Upper lobe of right lung (tissue), 1 donor: ENCODE results near the gene GPC1. TPM values are rescaled to one million over a fixed set of nuclear protein-coding genes. Genes with fewer than 3 reads are reported as not detected.
A peak's percentile ranks its signal among the peaks of the same experiment; 100 is the strongest.

Source experiments
- ATAC-seq: fragments of 200-7000 bp; cut with Tn5 transposase; one replicate; pipeline ENCODE4 v1.9.1; 2020; ENCODE audit warnings: mild to moderate bottlenecking, moderate library complexity
- DNase-seq: peaks from one replicate; pipeline ENCODE4 v3.0.0-alpha.2; 2020
- H3K27ac ChIP-seq: fragments of 200-600 bp; one replicate; pipeline ENCODE4 v1.8.0; 2022
- H3K27me3 ChIP-seq: fragments of 200-600 bp; one replicate; pipeline ENCODE4 v1.8.0; 2022; ENCODE audit warnings: mild to moderate bottlenecking
- H3K36me3 ChIP-seq: fragments of 200-600 bp; one replicate; pipeline ENCODE4 v1.8.0; 2022
- H3K4me1 ChIP-seq: fragments of 200-600 bp; one replicate; pipeline ENCODE4 v1.8.0; 2022
- H3K4me3 ChIP-seq: fragments of 200-600 bp; one replicate; pipeline ENCODE4 v1.8.0; 2022; ENCODE audit warnings: mild to moderate bottlenecking
- H3K9me3 ChIP-seq: fragments of 200-600 bp; one replicate; pipeline ENCODE4 v1.8.0; 2022
- CTCF ChIP-seq: fragments of 200-600 bp; IDR thresholded peaks from one replicate; pipeline ENCODE4 v1.8.0; 2022; ENCODE audit warnings: antibody characterized with exemption
- intact Hi-C: fragments of 100-400 bp; cut with DNase I; formaldehyde crosslinking; loops from one replicate; pipeline ENCODE4 v1.11.0; 2022
- total RNA-seq: library from RNA; stranded (reverse); fragmentation: NEBNext Ultra II Directional; extraction: Animal tissue kit (Norgen Biotek cat#: 25700); gene quantifications from one replicate; pipeline ENCODE4 v1.2.1, GENCODE V29; 2021
- donor health status: DM: no; HTN: yes; CAD: no; lungs with severe emphysema.

The GPC1 gene
- total RNA-seq, 1 donor from 2014 or later, result 24.8 TPM

GRCh38 chr2:240392084-240392947 lies 43.1 kb upstream of the GPC1 start:
- H3K27ac ChIP-seq, result no peak overlapping the region
- TF ChIP-seq CTCF, result no peak
- DNase-seq, result peak; percentile 52
- H3K4me1 ChIP-seq, result peaks cover 2% of the 10 kb centered on the region
- no peaks in the 10 kb centered on the region for H3K27me3 ChIP-seq
- no peaks in the 10 kb centered on the region for H3K9me3 ChIP-seq
- no peak for ATAC-seq
- no peaks in the 10 kb centered on the region for H3K36me3 ChIP-seq
- intact Hi-C loops, result no loop called here
- no peak overlapping the region for H3K4me3 ChIP-seq

GRCh38 chr2:240392948-240393830 lies 42.3 kb upstream of the GPC1 start:
- no peaks in the 10 kb centered on the region for H3K36me3 ChIP-seq
- no peak for ATAC-seq
- H3K4me3 ChIP-seq, result no peak overlapping the region
- H3K27ac ChIP-seq, result no peak overlapping the region
- peak; percentile 60 for DNase-seq
- H3K27me3 ChIP-seq, result no peaks in the 10 kb centered on the region
- H3K4me1 ChIP-seq, result no peaks in the 10 kb centered on the region
- intact Hi-C loops, result no loop called here
- H3K9me3 ChIP-seq, result no peaks in the 10 kb centered on the region
- no peak for TF ChIP-seq CTCF

- DNase-seq (peak; percentile 51), ATAC-seq (no peak)
- intact Hi-C loops, result no loop called here
- Histone ChIP-seq H3K4me3 (no peak overlapping the region), H3K36me3 (no peaks in the 10 kb centered on the region), H3K4me1 (no peaks in the 10 kb centered on the region), H3K27ac (no peak overlapping the region), H3K27me3 (no peaks in the 10 kb centered on the region), H3K9me3 (no peaks in the 10 kb centered on the region)
- no peak for TF ChIP-seq CTCF
Measured at GRCh38 chr2:240393831-240394410, 41.5 kb upstream of the GPC1 start.

GRCh38 chr2:240394549-240394948 lies 40.9 kb upstream of the GPC1 start:
- intact Hi-C loops, result no loop called here
- Histone ChIP-seq H3K27ac (no peak overlapping the region), H3K4me1 (no peaks in the 10 kb centered on the region), H3K27me3 (no peaks in the 10 kb centered on the region), H3K36me3 (no peaks in the 10 kb centered on the region), H3K4me3 (no peak overlapping the region), H3K9me3 (no peaks in the 10 kb centered on the region)
- TF ChIP-seq CTCF, result no peak
- DNase-seq (peak; percentile 35), ATAC-seq (no peak)

- H3K36me3 ChIP-seq, result no peaks in the 10 kb centered on the region
- H3K27me3 ChIP-seq, result no peaks in the 10 kb centered on the region
- intact Hi-C loops, result no loop called here
- H3K9me3 ChIP-seq, result no peaks in the 10 kb centered on the region
- H3K4me1 ChIP-seq, result no peaks in the 10 kb centered on the region
- no peak for ATAC-seq
- H3K4me3 ChIP-seq, result no peak overlapping the region
- DNase-seq, result no peak
- no peak overlapping the region for H3K27ac ChIP-seq
- no peak for TF ChIP-seq CTCF
Measured at GRCh38 chr2:240395448-240395847, 40.0 kb upstream of the GPC1 start.
